Gastrocnemius medialis (tissue), 4 donors: Measurements from ENCODE around the gene MRAP. TPM values are rescaled to one million over a fixed set of nuclear protein-coding genes. Genes with fewer than 3 reads are reported as not detected.

Source experiments
- ATAC-seq, 2 donors: fragments of 150-250 bp; one replicate each; pipeline ENCODE4 v1.9.1; 2016
- DNase-seq, 2 donors: peaks; one replicate each; pipeline ENCODE4 v3.0.0-alpha.2; 2019
- H3K27ac ChIP-seq, 4 donors: fragments of 200-600 bp; sonication (generic); 1 replicate in 1 of 4; 2 replicates in 3 of 4; pipeline ENCODE4 v1.5.1; 2016 to 2018; ENCODE audit warnings: mild to moderate bottlenecking in 2 of 4, moderate library complexity in 1 of 4
- H3K27me3 ChIP-seq, 3 donors: fragments of 200-600 bp; sonication (generic) in 2 of 3; 1 replicate in 1 of 3; 2 replicates in 2 of 3; pipeline versions ENCODE4 v1.5.1 to v1.6.0; 2016 to 2019; ENCODE audit warnings: mild to moderate bottlenecking in 1 of 3, moderate library complexity in 1 of 3
- H3K36me3 ChIP-seq, 2 donors: fragments of 200-600 bp; sonication (generic) in 1 of 2; one replicate each; pipeline ENCODE4 v1.5.1; 2017 to 2018
- H3K4me1 ChIP-seq, 2 donors: fragments of 200-600 bp; sonication (generic) in 1 of 2; one replicate each; pipeline ENCODE4 v1.5.1; 2016 to 2017; ENCODE audit warnings: mild to moderate bottlenecking in 2 of 2
- H3K4me3 ChIP-seq, 4 donors: fragments of 200-600 bp; sonication (generic) in 3 of 4; 1 replicate in 1 of 4; 2 replicates in 3 of 4; pipeline ENCODE4 v1.5.1; 2016 to 2019; ENCODE audit warnings: mild to moderate bottlenecking in 2 of 4
- H3K9me3 ChIP-seq, 3 donors: fragments of 200-600 bp; sonication (generic) in 2 of 3; 1 replicate in 1 of 3; 2 replicates in 2 of 3; pipeline ENCODE4 v1.5.1; 2016 to 2019
- CTCF ChIP-seq, 5 experiments: fragments of 450-650 bp in 3 of 5; fragments of 200-600 bp in 2 of 5; sonication (generic) in 2 of 5; IDR thresholded peaks in 4 of 5; conservative IDR thresholded peaks in 1 of 5; 1 replicate in 4 of 5; 2 replicates in 1 of 5; pipeline ENCODE4 v1.5.1; 2016 to 2019; ENCODE audit warnings: antibody characterized with exemption in 5 of 5, mild to moderate bottlenecking in 3 of 5, moderate library complexity in 3 of 5
- POLR2A ChIP-seq, 2 donors: fragments of 450-650 bp; IDR thresholded peaks; one replicate each; pipeline ENCODE4 v1.6.1; 2017; ENCODE audit warnings: antibody characterized with exemption in 2 of 2, mild to moderate bottlenecking in 2 of 2, moderate library complexity in 2 of 2
- in situ Hi-C, 4 donors: fragments of 200-750 bp; cut with MboI; loops; one replicate each; pipeline versions ENCODE4 v1.15.0 to v1.8.0; 2017; ENCODE audit warnings: low sequenced_read_pairs in 4 of 4
- intact Hi-C: fragments of 100-400 bp; cut with DNase I; formaldehyde crosslinking; loops from one replicate; pipeline ENCODE4 v1.15.1; 2023; ENCODE audit warnings: low total_unique reads
- total RNA-seq, 4 donors: library from RNA; depleted of rRNA; stranded (reverse); fragments of >200 nt; gene quantifications; one replicate each; pipeline versions ENCODE4 v1.1.0 to v1.2.3, GENCODE V29; 2016

The MRAP gene
- total RNA-seq, 4 donors from 2014 or later, result not detected

GRCh38 chr21:32334980-32335531, 36.4 kb downstream of the MRAP start:
- in situ Hi-C loops, result no loop called here
- TF ChIP-seq CTCF (IDR thresholded peaks at IDR 0.05 in 4 of 5, conservative IDR thresholded peaks at IDR 0.05 in 1 of 5) (no peak), POLR2A (IDR thresholded peaks at IDR 0.05) (no peak)
- ATAC-seq, result no peak

GRCh38 chr21:32335601-32336575, 37.2 kb downstream of the MRAP start:
- no peak overlapping the region for H3K27ac ChIP-seq
- TF ChIP-seq POLR2A (IDR thresholded peaks at IDR 0.05) (no peak), CTCF (IDR thresholded peaks at IDR 0.05 in 4 of 5, conservative IDR thresholded peaks at IDR 0.05 in 1 of 5) (no peak)
- no peak for DNase-seq
- intact Hi-C loops (no loop called here), in situ Hi-C loops (no loop called here)
- no peak overlapping the region for H3K4me3 ChIP-seq
- H3K9me3 ChIP-seq, result no peaks in the 10 kb centered on the region
- H3K4me1 ChIP-seq, result peaks cover 0 to 2% of the 10 kb centered on the region in 2 donors
- ATAC-seq, result peak in 1 of 2 donors; percentile 78
- H3K36me3 ChIP-seq, result peaks cover 3 to 85% of the 10 kb centered on the region in 2 donors
- no peaks in the 10 kb centered on the region for H3K27me3 ChIP-seq

More at GRCh38 chr21:32334980-32335531, 36.4 kb downstream of the MRAP start:
- no peak overlapping the region for H3K4me3 ChIP-seq
- no peak for DNase-seq
- H3K9me3 ChIP-seq, result no peaks in the 10 kb centered on the region
- intact Hi-C loops, result no loop called here
- H3K36me3 ChIP-seq, result peaks cover 3 to 83% of the 10 kb centered on the region in 2 donors
- no peak overlapping the region for H3K27ac ChIP-seq
- peaks cover 0 to 2% of the 10 kb centered on the region in 2 donors for H3K4me1 ChIP-seq
- no peaks in the 10 kb centered on the region for H3K27me3 ChIP-seq

GRCh38 chr21:32336711-32337110, 38.1 kb downstream of the MRAP start:
- H3K36me3 ChIP-seq, result peaks cover 3 to 84% of the 10 kb centered on the region in 2 donors
- peaks cover 0 to 2% of the 10 kb centered on the region in 2 donors for H3K4me1 ChIP-seq
- DNase-seq (no peak), ATAC-seq (no peak)
- H3K27ac ChIP-seq, result no peak overlapping the region
- intact Hi-C loops (no loop called here), in situ Hi-C loops (no loop called here)
- H3K4me3 ChIP-seq, result no peak overlapping the region
- H3K27me3 ChIP-seq, result no peaks in the 10 kb centered on the region
- no peaks in the 10 kb centered on the region for H3K9me3 ChIP-seq
- TF ChIP-seq POLR2A (IDR thresholded peaks at IDR 0.05), result no peak
- no peak for TF ChIP-seq CTCF (IDR thresholded peaks at IDR 0.05 in 4 of 5, conservative IDR thresholded peaks at IDR 0.05 in 1 of 5)

GRCh38 chr21:32337206-32337605, 38.6 kb downstream of the MRAP start:
- Histone ChIP-seq H3K27ac (no peak overlapping the region), H3K4me3 (no peak overlapping the region), H3K36me3 (peaks cover 3 to 80% of the 10 kb centered on the region in 2 donors), H3K9me3 (no peaks in the 10 kb centered on the region), H3K4me1 (peaks cover 0 to 2% of the 10 kb centered on the region in 2 donors), H3K27me3 (no peaks in the 10 kb centered on the region)
- intact Hi-C loops (no loop called here), in situ Hi-C loops (no loop called here)
- no peak for DNase-seq
- no peak for ATAC-seq
- no peak for TF ChIP-seq CTCF (IDR thresholded peaks at IDR 0.05 in 4 of 5, conservative IDR thresholded peaks at IDR 0.05 in 1 of 5)
- TF ChIP-seq POLR2A (IDR thresholded peaks at IDR 0.05), result no peak
